ENCODE measurements around the gene GPHN.

Gene GPHN

GRCh38 chr14:67191768-67192290 is 683.9 kb downstream of the GPHN start:
- Histone ChIP-seq H2AFZ (no peak overlapping the region), H3K27me3 (ENCODE audit: control insufficient read depth, insufficient read depth, low read length) (no peaks in the 10 kb centered on the region), H3K9ac (no peak overlapping the region), H3K4me3 (ENCODE audit: low read depth, low read length) (no peak overlapping the region), H3K9me3 (ENCODE audit: control insufficient read depth, low read length) (no peaks in the 10 kb centered on the region), H3K36me3 (ENCODE audit: control insufficient read depth, insufficient read depth, low read length) (no peaks in the 10 kb centered on the region), H3K4me1 (no peaks in the 10 kb centered on the region), H3K79me2 (no peaks in the 10 kb centered on the region), H3K4me2 (ENCODE audit: low read length) (no peak overlapping the region), H3K27ac (no peak overlapping the region)
- TF ChIP-seq CTCF (IDR thresholded peaks at IDR 0.05), result no peak

GRCh38 chr14:67192366-67192765 is 684.4 kb downstream of the GPHN start:
- no peak for TF ChIP-seq CTCF (IDR thresholded peaks at IDR 0.05)
- Histone ChIP-seq H3K27me3 (ENCODE audit: control insufficient read depth, insufficient read depth, low read length) (no peaks in the 10 kb centered on the region), H3K9me3 (ENCODE audit: control insufficient read depth, low read length) (no peaks in the 10 kb centered on the region), H3K4me1 (no peaks in the 10 kb centered on the region), H3K4me2 (ENCODE audit: low read length) (no peak overlapping the region), H3K9ac (no peak overlapping the region), H3K4me3 (ENCODE audit: low read depth, low read length) (no peak overlapping the region), H3K36me3 (ENCODE audit: control insufficient read depth, insufficient read depth, low read length) (no peaks in the 10 kb centered on the region), H2AFZ (no peak overlapping the region), H3K27ac (no peak overlapping the region), H3K79me2 (no peaks in the 10 kb centered on the region)

DNA sequence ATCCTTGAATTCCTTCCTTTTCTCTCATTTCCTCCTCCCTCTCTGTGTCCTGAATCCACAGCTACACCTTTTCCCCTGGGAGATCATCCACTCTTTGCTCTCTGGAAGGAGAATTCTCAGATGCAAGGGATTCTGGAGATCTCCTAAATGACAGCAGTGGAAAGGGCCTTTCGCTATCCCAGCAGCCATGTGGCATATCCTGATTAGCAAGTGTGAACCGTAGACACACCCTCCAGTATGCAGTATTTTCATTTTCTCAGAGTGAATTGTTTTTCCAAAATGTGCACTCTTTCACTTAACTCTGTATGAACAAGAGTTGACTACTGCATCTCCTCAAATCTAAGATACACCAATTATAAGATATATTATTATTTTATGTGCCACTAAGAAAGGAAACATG is 687.3 kb downstream of the GPHN start:
- Histone ChIP-seq H3K9me3 (ENCODE audit: control insufficient read depth, low read length) (no peaks in the 10 kb centered on the region), H3K79me2 (no peaks in the 10 kb centered on the region), H3K36me3 (ENCODE audit: control insufficient read depth, insufficient read depth, low read length) (no peaks in the 10 kb centered on the region), H3K4me3 (ENCODE audit: low read depth, low read length) (no peak overlapping the region), H3K4me2 (ENCODE audit: low read length) (no peak overlapping the region), H3K27ac (no peak overlapping the region), H2AFZ (no peak overlapping the region), H3K4me1 (no peaks in the 10 kb centered on the region), H3K9ac (no peak overlapping the region), H3K27me3 (ENCODE audit: control insufficient read depth, insufficient read depth, low read length) (no peaks in the 10 kb centered on the region)
- TF ChIP-seq CTCF (IDR thresholded peaks at IDR 0.05), result no peak

- H3K36me3 ChIP-seq (ENCODE audit: control insufficient read depth, insufficient read depth, low read length), result no peaks in the 10 kb centered on the region
- H3K9me3 ChIP-seq (ENCODE audit: control insufficient read depth, low read length), result no peaks in the 10 kb centered on the region
- H3K4me1 ChIP-seq, result no peaks in the 10 kb centered on the region
- no peak overlapping the region for H3K9ac ChIP-seq
- H3K27ac ChIP-seq, result no peak overlapping the region
- H3K4me2 ChIP-seq (ENCODE audit: low read length), result no peak overlapping the region
- H3K27me3 ChIP-seq (ENCODE audit: control insufficient read depth, insufficient read depth, low read length), result no peaks in the 10 kb centered on the region
- no peak overlapping the region for H3K4me3 ChIP-seq (ENCODE audit: low read depth, low read length)
- H2AFZ ChIP-seq, result no peak overlapping the region
- no peak for TF ChIP-seq CTCF (IDR thresholded peaks at IDR 0.05)
- no peaks in the 10 kb centered on the region for H3K79me2 ChIP-seq
Measured at GRCh38 chr14:67199016-67199415, 691.1 kb downstream of the GPHN start.

DNA sequence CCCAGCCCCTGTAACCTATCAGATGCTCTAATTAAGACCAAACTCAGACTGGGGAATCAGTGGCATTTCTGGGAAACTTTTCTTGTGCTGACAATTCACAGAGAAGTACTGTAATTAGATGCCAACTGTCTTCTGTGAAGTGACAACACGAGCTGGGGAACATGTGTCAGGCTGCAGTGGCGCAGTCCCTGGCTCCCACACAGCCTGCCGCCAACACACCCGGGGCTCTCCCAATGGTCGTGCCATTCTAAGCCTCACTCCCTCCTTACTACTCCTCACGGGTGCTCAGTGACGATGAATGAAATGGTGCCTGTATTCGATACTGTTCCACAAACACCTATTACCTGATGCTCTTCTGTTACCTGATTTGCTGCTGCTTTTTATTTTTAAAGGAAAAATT is 699.9 kb downstream of the GPHN start:
- H3K27ac ChIP-seq, result no peak overlapping the region
- no peak overlapping the region for H3K4me3 ChIP-seq (ENCODE audit: low read depth, low read length)
- no peak overlapping the region for H3K9ac ChIP-seq
- no peaks in the 10 kb centered on the region for H3K4me1 ChIP-seq
- no peaks in the 10 kb centered on the region for H3K36me3 ChIP-seq (ENCODE audit: control insufficient read depth, insufficient read depth, low read length)
- no peaks in the 10 kb centered on the region for H3K9me3 ChIP-seq (ENCODE audit: control insufficient read depth, low read length)
- H2AFZ ChIP-seq, result no peak overlapping the region
- TF ChIP-seq CTCF (IDR thresholded peaks at IDR 0.05), result no peak
- no peaks in the 10 kb centered on the region for H3K27me3 ChIP-seq (ENCODE audit: control insufficient read depth, insufficient read depth, low read length)
- no peak overlapping the region for H3K4me2 ChIP-seq (ENCODE audit: low read length)
- H3K79me2 ChIP-seq, result no peaks in the 10 kb centered on the region
